ENCODE measurements around the gene PLA2G2F. TPM values are rescaled to one million over a fixed set of nuclear protein-coding genes. Genes with fewer than 3 reads are reported as not detected.
A peak's percentile ranks its signal among the peaks of the same experiment; 100 is the strongest.

The PLA2G2F gene
- total RNA-seq, 1 donor from 2014 or later: not detected

GRCh38 chr1:20183035-20183434 lies 43.9 kb downstream of the PLA2G2F start:
- H3K4me1 Mint-ChIP-seq (ENCODE audit: unreplicated experiment): peaks cover 38% of the 10 kb centered on the region

GRCh38 chr1:20183616-20184271 lies 44.6 kb downstream of the PLA2G2F start:
- Mint-ChIP-seq H3K27ac (peak overlapping the region; percentile 29), H3K4me3 (peak overlapping the region; percentile 36), H3K4me1 (ENCODE audit: unreplicated experiment) (peaks cover 44% of the 10 kb centered on the region), H3K36me3 (peaks cover 3% of the 10 kb centered on the region), H3K27me3 (peaks cover 21% of the 10 kb centered on the region), H3K9me3 (peaks cover 6% of the 10 kb centered on the region)
- no peak for TF ChIP-seq CTCF (conservative IDR thresholded peaks at IDR 0.05)
- DNase-seq (ENCODE audit: extremely low spot score, unreplicated experiment): no peak

More at GRCh38 chr1:20183035-20183434, 43.9 kb downstream of the PLA2G2F start:
- Mint-ChIP-seq H3K4me3 (no peak overlapping the region), H3K36me3 (peaks cover 3% of the 10 kb centered on the region), H3K9me3 (peaks cover 6% of the 10 kb centered on the region), H3K27me3 (peaks cover 25% of the 10 kb centered on the region), H3K27ac (no peak overlapping the region)
- DNase-seq (ENCODE audit: extremely low spot score, unreplicated experiment): no peak
- no peak for TF ChIP-seq CTCF (conservative IDR thresholded peaks at IDR 0.05)

GRCh38 chr1:20184481-20184900 lies 45.4 kb downstream of the PLA2G2F start:
- no peak for DNase-seq (ENCODE audit: extremely low spot score, unreplicated experiment)

GRCh38 chr1:20184997-20185833 lies 46.1 kb downstream of the PLA2G2F start:
- no peaks in the 10 kb centered on the region for H3K36me3 Mint-ChIP-seq
- no peak for TF ChIP-seq CTCF (conservative IDR thresholded peaks at IDR 0.05)
- H3K9me3 Mint-ChIP-seq: peaks cover under 1% of the 10 kb centered on the region
- peaks cover 19% of the 10 kb centered on the region for H3K27me3 Mint-ChIP-seq
- H3K4me3 Mint-ChIP-seq: peak overlapping the region; percentile 79
- DNase-seq (ENCODE audit: extremely low spot score, unreplicated experiment): no peak
- H3K27ac Mint-ChIP-seq: peak overlapping the region; percentile 12
- peaks cover 40% of the 10 kb centered on the region for H3K4me1 Mint-ChIP-seq (ENCODE audit: unreplicated experiment)

More at GRCh38 chr1:20184481-20184900, 45.4 kb downstream of the PLA2G2F start:
- Mint-ChIP-seq H3K9me3 (peaks cover 6% of the 10 kb centered on the region), H3K36me3 (peaks cover 3% of the 10 kb centered on the region), H3K27ac (no peak overlapping the region), H3K4me3 (peak overlapping the region; percentile 79), H3K4me1 (ENCODE audit: unreplicated experiment) (peaks cover 44% of the 10 kb centered on the region), H3K27me3 (peaks cover 22% of the 10 kb centered on the region)
- TF ChIP-seq CTCF (conservative IDR thresholded peaks at IDR 0.05): no peak

DNA sequence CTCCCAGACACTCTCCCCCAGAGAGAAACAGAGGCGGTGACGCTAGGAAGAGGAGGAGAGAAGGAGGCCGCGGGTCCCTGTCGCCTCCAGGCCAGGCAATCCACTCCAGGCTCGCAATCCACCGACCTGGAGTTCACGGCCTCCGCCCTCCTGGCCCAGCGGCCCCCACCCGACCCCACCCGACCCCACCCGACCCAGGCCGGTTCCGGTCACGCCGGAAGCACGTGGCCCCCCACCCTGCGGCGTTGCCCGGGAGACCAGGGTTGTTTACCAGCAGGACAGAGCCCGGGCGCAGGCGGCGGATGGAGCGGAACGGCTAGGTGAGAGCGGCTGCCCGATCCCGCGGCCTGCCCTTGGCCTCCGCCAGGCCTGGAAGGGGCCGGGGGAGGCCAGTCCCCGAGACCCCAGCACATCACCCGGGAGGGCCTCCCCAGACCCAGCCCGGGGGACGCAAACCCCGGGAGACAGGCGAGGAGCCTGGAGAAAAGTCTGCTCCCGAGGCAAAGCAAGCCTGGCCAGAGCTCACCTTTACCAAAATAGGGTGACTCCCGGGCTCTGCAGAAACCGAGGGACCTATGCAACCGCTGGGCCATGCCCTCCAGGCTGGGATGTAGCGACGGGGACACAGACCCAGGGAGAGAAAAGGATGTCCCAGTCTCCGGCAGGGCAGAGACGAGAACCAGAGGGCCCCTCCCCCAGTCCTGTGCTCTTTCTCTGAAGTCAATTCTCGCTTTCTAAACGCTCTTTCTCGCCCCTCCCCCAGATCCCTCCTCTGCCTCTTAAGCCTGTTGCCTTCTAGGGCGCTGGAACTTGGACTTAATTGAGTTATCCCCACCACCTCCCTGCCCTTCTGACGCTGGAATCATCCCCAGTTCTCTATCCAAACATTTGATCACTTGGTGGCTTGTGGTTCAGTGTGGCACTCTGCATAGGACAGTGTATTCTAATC lies 47.0 kb downstream of the PLA2G2F start, which contains the start of the genes PLA2G2C and UBXN10:
TSS of gene PLA2G2C (minus strand) at position 685 of the 949 bp plus-strand sequence. CDS start 9,155 bp downstream, outside the sequence.
TSS of gene UBXN10 (plus strand) at position 263 of the 949 bp plus-strand sequence. CDS start 4,466 bp downstream, outside the sequence.
- Mint-ChIP-seq H3K9me3 (no peaks in the 10 kb centered on the region), H3K4me3 (peak within 1 kb of the TSS; percentile 93), H3K27ac (peak within 1 kb of the TSS; percentile 70), H3K36me3 (no peaks in the 10 kb centered on the region), H3K4me1 (ENCODE audit: unreplicated experiment) (peaks cover 31% of the 10 kb centered on the region), H3K27me3 (peaks cover 18% of the 10 kb centered on the region)
- no peak for TF ChIP-seq CTCF (conservative IDR thresholded peaks at IDR 0.05)
- DNase-seq (ENCODE audit: extremely low spot score, unreplicated experiment): peak; percentile 77
